ENCODE data around the gene KRTAP4-16.
A peak's percentile ranks its signal among the peaks of the same experiment; 100 is the strongest.
"Not testable (repeated sequence)": the region's sequence is repeated elsewhere in the genome, so short reads cannot be mapped to it uniquely, and the experiment has no call there.

Gene KRTAP4-16

GRCh38 chr17:41069031-41069430 lies 33.0 kb downstream of the KRTAP4-16 start:
- DNase-seq, result peak; percentile 42 to 58

GRCh38 chr17:41067281-41067680 lies 34.7 kb downstream of the KRTAP4-16 start:
- DNase-seq, result no peak

GRCh38 chr17:41065829-41066624 lies 36.0 kb downstream of the KRTAP4-16 start, which contains the start of gene KRTAP2-4:
TSS of gene KRTAP2-4 (minus strand) at chr17:41065879. CDS start at chr17:41065845, 34 bp downstream.
- DNase-seq, result peak; percentile 34 to 58

GRCh38 chr17:41065016-41065689 lies 36.9 kb downstream of the KRTAP4-16 start:
- DNase-seq, result not testable (repeated sequence)

GRCh38 chr17:41064301-41064700 lies 37.7 kb downstream of the KRTAP4-16 start:
- DNase-seq, result no peak

- no peak for DNase-seq
These were observed 38.6 kb downstream of the KRTAP4-16 start for GRCh38 chr17:41063449-41063848.

- DNase-seq, result no peak
These were observed 40.0 kb downstream of the KRTAP4-16 start for GRCh38 chr17:41061964-41062363.

- DNase-seq, result no peak
These were observed 41.9 kb downstream of the KRTAP4-16 start, which contains the start of gene KRTAP2-3 for GRCh38 chr17:41060052-41060604. TSS of gene KRTAP2-3 (minus strand) at chr17:41060114. CDS start at chr17:41060050, 64 bp downstream.

- DNase-seq, result not testable (repeated sequence)
These were observed 42.5 kb downstream of the KRTAP4-16 start for GRCh38 chr17:41059276-41060051.

- no peak for DNase-seq
These were observed 43.3 kb downstream of the KRTAP4-16 start for GRCh38 chr17:41058741-41059140.

GRCh38 chr17:41057547-41057946 lies 44.5 kb downstream of the KRTAP4-16 start:
- DNase-seq, result no peak

- DNase-seq, result not testable (repeated sequence)
These were observed 46.9 kb downstream of the KRTAP4-16 start, which contains the start of gene KRTAP2-2 for GRCh38 chr17:41055130-41055529. TSS of gene KRTAP2-2 (minus strand) at chr17:41055230. CDS start at chr17:41055211, 19 bp downstream.

GRCh38 chr17:41054556-41054955 lies 47.5 kb downstream of the KRTAP4-16 start:
- not testable (repeated sequence) for DNase-seq

- no peak for DNase-seq
These were observed 48.0 kb downstream of the KRTAP4-16 start for GRCh38 chr17:41054025-41054424.

- no peak for DNase-seq
These were observed 49.4 kb downstream of the KRTAP4-16 start for GRCh38 chr17:41052566-41052965.

Data from AML-193 (cell line).